ENCODE data around the gene LRRC8B.

Gene LRRC8B

GRCh38 chr1:89546082-89546889 is 21.7 kb downstream of the LRRC8B start:
- DNase-seq (ENCODE audit: low read depth in 3 of 3, low spot score in 1 of 3), result no peak

DNA sequence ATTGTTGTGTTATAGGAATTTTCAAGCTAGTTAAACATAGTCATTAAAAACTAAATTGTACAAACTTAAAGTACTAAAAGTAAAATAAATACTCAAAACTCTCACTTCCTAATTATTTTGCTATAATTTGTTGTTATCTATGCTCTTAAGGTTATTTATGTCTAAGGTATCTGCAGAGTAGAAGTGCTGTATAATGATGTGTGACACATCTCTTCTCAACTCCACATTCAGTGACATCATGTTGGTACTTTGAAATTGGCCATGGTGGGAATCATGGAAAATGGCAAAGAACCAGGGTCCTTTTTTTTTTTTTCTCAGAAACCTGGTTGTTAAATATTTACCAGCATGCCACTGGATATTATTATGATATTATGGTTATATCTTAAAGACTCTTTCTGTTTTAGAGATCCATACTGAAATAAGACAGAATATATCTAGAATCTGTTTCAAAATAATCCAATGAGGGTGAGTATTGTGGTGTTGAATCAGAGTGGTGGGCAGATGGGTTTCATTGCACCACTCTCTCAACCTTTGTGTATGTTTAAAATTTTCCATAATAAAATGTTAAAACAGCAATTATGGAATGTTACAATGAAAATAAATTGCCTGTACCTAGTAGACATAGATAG is 22.4 kb downstream of the LRRC8B start:
- DNase-seq (ENCODE audit: low read depth in 3 of 3, low spot score in 1 of 3), result no peak

- DNase-seq (ENCODE audit: low read depth in 3 of 3, low spot score in 1 of 3), result no peak
Observed at GRCh38 chr1:89547563-89548116, 23.0 kb downstream of the LRRC8B start.

GRCh38 chr1:89548122-89548857 is 23.7 kb downstream of the LRRC8B start:
- DNase-seq (ENCODE audit: low read depth in 3 of 3, low spot score in 1 of 3), result no peak

DNA sequence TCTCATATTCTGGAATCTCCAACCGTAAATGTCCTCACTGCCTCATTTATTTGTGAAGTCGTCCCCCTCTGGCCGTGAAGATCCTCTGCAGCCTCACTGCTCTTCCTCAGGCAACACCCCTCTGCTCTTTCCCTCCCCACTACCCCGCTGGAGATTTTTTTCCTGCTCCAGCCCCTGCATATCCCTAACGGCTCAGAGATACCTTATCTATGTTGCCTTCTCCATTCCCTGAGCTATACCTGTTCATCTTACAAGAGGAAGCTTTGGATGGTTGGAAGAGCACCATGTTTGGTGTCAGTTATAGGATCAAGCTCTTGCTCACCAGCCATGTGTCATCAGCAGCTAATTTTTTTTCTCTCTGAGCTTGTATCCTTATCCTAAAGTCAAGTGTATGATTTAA is 26.4 kb downstream of the LRRC8B start:
- no peak for DNase-seq (ENCODE audit: low read depth in 3 of 3, low spot score in 1 of 3)

GRCh38 chr1:89552471-89553081 is 27.9 kb downstream of the LRRC8B start:
- no peak for DNase-seq (ENCODE audit: low read depth in 3 of 3, low spot score in 1 of 3)

DNA sequence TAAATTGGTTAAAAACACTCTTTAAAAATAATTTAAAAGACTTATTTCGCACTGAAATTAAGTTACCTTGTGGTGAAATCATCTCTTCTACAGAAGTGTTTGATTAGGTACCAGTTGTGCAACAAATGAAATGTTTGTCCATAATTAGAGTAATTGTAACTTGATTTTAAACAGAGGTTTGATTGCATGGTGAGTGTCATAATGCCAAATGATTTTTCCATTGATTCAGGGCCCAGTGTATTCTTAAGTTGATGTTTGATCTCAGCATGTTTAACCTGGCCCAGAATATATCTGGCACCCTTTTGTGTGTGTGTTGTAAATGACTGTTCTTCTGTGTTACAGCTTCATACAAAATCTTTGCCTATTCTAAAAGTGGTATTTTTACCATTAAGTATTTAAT is 28.5 kb downstream of the LRRC8B start:
- DNase-seq (ENCODE audit: low read depth in 3 of 3, low spot score in 1 of 3), result no peak

GRCh38 chr1:89555550-89555949 is 30.9 kb downstream of the LRRC8B start:
- no peak for DNase-seq (ENCODE audit: low read depth in 3 of 3, low spot score in 1 of 3)

GRCh38 chr1:89556726-89557444 is 32.3 kb downstream of the LRRC8B start:
- DNase-seq (ENCODE audit: low read depth in 3 of 3, low spot score in 1 of 3), result no peak

DNA sequence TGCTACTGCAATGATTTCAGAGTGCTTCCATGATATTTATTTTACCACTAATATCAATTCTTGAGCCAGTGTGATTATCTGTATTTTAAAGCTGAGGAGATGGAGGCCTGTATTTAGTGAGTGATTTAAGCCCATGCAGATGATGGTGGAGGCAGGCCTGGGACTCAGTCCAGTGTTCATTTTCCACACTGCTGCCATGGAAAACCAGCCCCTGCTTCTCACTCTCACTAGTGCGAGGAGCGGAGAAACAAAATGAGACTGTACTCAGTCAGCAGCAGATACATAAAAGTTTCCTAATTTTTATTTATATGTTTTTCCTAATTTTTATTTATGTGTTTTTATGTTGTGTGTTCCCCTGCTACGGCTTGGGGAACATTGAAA is 32.8 kb downstream of the LRRC8B start:
- DNase-seq (ENCODE audit: low read depth in 3 of 3, low spot score in 1 of 3), result no peak

DNA sequence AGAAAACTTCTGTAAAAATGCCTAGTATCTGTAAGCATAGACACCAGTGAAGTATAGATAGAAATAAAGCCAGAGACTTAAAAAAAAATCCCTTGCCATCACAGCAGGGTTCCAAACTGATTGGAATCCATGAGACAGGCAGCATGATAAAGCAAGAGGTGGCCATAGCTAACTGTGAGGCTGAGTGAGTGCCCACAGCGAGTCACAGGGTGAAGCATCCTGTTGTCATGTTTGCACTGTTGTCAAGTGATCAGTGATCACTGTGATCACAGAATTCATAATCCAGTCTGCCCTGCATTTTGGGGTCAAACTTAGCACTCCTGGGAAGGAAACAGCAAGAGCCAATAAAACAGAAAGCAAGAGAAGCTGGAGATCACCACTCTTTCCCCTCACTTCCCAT is 33.3 kb downstream of the LRRC8B start:
- DNase-seq (ENCODE audit: low read depth in 3 of 3, low spot score in 1 of 3), result no peak

GRCh38 chr1:89563957-89564604 is 39.5 kb downstream of the LRRC8B start:
- DNase-seq (ENCODE audit: low read depth in 3 of 3, low spot score in 1 of 3), result no peak

- no peak for DNase-seq (ENCODE audit: low read depth in 3 of 3, low spot score in 1 of 3)
Observed at GRCh38 chr1:89565521-89565920, 40.9 kb downstream of the LRRC8B start.

DNA sequence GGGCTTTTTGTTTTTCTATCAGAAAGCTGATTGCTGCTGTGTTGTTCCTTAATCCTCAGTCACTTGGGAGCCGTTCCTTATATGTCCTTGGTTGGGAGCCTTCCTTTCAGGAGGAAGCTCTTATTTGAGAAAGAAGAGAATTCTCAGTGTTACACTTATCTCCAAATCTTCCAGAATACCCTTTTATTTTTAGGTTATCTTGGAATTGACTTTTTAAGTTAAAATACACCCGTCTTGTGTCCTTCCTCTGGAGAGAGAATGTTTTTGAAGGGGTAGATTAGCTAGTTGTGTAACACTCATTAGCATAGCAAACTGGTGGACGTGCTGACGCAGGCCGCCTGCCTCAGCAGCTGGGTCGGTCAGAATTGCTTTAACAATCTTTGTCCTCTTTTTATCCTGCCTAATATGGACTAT is 42.1 kb downstream of the LRRC8B start:
- DNase-seq (ENCODE audit: low read depth in 3 of 3, low spot score in 1 of 3), result no peak

DNA sequence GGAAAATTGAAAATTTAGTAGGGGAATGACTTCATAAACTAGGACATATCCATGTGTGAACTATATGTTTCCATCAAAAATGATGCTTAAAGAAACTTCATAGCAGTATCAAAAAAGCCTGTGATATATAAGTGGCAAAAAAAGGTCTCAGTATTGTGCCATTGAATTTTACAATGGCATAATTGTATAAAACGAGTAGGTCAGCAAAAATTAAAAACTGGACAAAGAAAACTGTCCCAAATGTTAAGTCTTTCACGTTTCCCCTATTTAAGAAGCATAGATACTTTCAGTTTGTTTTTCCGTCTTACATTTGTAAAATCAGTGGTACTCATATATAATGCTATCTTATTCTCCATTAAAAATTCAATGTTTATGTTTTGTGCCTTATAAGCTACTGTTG is 43.2 kb downstream of the LRRC8B start:
- DNase-seq (ENCODE audit: low read depth in 3 of 3, low spot score in 1 of 3), result no peak

- no peak for DNase-seq (ENCODE audit: low read depth in 3 of 3, low spot score in 1 of 3)
Observed at GRCh38 chr1:89573410-89573809, 48.8 kb downstream of the LRRC8B start.

DNA sequence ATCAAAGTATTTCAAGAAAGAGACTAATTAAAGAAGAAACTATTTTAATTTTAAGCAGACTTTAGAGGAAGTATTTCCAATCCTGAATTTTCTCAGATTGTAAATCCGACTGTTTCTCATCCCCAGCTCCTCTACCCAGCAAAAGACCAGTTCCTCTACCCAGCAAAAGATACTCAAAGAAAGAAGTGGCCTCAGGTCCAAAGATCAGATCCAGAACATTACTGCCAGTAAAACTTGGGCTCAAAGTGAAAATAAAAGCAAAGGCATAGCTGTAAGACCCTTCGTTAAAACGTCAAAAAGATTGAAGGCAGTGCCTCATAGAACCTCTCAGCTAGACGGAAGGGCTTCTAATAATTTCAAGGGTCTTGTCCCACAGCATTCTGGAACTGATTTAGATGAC is 50.0 kb downstream of the LRRC8B start:
- DNase-seq (ENCODE audit: low read depth in 3 of 3, low spot score in 1 of 3), result no peak

DNA sequence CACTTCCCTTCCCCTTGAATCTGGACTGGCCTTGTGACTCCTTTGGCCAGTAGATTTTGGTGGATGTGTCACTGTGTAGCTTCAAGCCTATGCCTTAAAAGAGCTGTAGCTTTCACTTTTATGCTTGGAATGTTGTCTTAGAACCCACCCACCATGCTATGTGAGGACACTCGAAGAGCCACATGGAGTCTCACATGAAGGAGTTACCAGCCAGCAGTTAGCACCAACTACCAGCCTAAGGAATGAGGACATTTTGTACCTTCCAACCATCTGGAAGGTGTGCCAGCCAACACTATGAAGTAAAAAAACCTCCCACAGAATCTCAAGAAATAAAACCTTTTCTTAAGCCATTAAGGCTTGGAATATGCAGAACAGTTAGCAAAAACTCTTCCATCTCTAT is 50.6 kb downstream of the LRRC8B start:
- DNase-seq (ENCODE audit: low read depth in 3 of 3, low spot score in 1 of 3), result no peak

GRCh38 chr1:89576013-89576412 is 51.4 kb downstream of the LRRC8B start:
- no peak for DNase-seq (ENCODE audit: low read depth in 3 of 3, low spot score in 1 of 3)

GRCh38 chr1:89578151-89578550 is 53.5 kb downstream of the LRRC8B start:
- DNase-seq (ENCODE audit: low read depth in 3 of 3, low spot score in 1 of 3), result no peak

Data from stimulated activated CD4-positive, alpha-beta T cell treated with anti-CD3 and anti-CD28 coated beads, TNF-alpha, amount 100 ng/mL, for 1 hour (primary cell).